H1 (cell line): ENCODE data around the gene PTHLH. TPM values are rescaled to one million over a fixed set of nuclear protein-coding genes. Genes with fewer than 3 reads are reported as not detected.

Experiments used
- CTCF ChIA-PET: fragments of 300-600 bp; sonication (Branson Sonifier 250); formaldehyde crosslinking; loops from one replicate; lab custom pipeline; 2021; ENCODE audit not compliant: partially characterized antibody; lab: Charles Lee
- POLR2A ChIA-PET: fragments of 300-600 bp; sonication (Branson Sonifier 250); formaldehyde crosslinking; loops from one replicate; lab custom pipeline; 2021; ENCODE audit warnings: inconsistent platforms; ENCODE audit not compliant: partially characterized antibody; lab: Charles Lee
- DNase-seq, 2 experiments: peaks; one replicate each; pipeline versions ENCODE4 v3.0.0 to v3.0.0-alpha.2; 2010 to 2022; ENCODE audit warnings: low spot score in 2 of 2, low read depth in 1 of 2, mixed read lengths in 1 of 2
- FAIRE-seq: peaks from 2 replicates; lab custom pipeline; 2011; peaks lifted over from hg19 to GRCh38; lab: Jason Lieb, UNC
- H2AFZ ChIP-seq: 2 replicates; pipeline ENCODE4 v1.8.1; 2012; ENCODE audit warnings: low read length, inconsistent platforms
- H2AK5ac ChIP-seq: 2 replicates; pipeline ENCODE4 v1.6.1; 2013; ENCODE audit warnings: low read depth, low read length
- H2BK120ac ChIP-seq: replicated peaks from 2 replicates; pipeline ENCODE3; 2013; ENCODE audit warnings: low read depth, low read length, inconsistent platforms
- H2BK12ac ChIP-seq: 2 replicates; pipeline ENCODE4 v1.6.1; 2013; ENCODE audit warnings: low read depth, low read length
- H2BK15ac ChIP-seq: 2 replicates; pipeline ENCODE4 v1.6.1; 2013; ENCODE audit warnings: low read length
- H2BK20ac ChIP-seq: 2 replicates; pipeline ENCODE4 v1.6.1; 2013; ENCODE audit warnings: low read length
- H2BK5ac ChIP-seq: 2 replicates; pipeline ENCODE4 v1.6.1; 2013; ENCODE audit warnings: low read depth, low read length
- H3K14ac ChIP-seq: 2 replicates; pipeline ENCODE4 v1.6.1; 2013; ENCODE audit warnings: inconsistent platforms; ENCODE audit not compliant: insufficient read length
- H3K18ac ChIP-seq: 2 replicates; pipeline ENCODE4 v1.6.1; 2013; ENCODE audit warnings: low read length; ENCODE audit errors: extremely low read depth
- H3K23ac ChIP-seq: 2 replicates; pipeline ENCODE4 v1.6.1; 2013; ENCODE audit warnings: inconsistent platforms; ENCODE audit not compliant: insufficient read length
- H3K23me2 ChIP-seq: 2 replicates; pipeline ENCODE4 v1.6.1; 2013; ENCODE audit warnings: low read depth, low read length
- H3K27ac ChIP-seq: 2 replicates; pipeline ENCODE4 v1.6.1; 2011; ENCODE audit warnings: low read depth, low read length, inconsistent platforms
- H3K27me3 ChIP-seq, 4 experiments: replicated peaks in 1 of 4; 1 replicate in 1 of 4; 2 replicates in 3 of 4; pipeline versions ENCODE4 v1.6.1 to v1.8.1; 2011 to 2013; ENCODE audit warnings: low read length in 3 of 4, mild to moderate bottlenecking in 3 of 4, inconsistent platforms in 2 of 4, mixed read lengths in 2 of 4, moderate library complexity in 1 of 4; ENCODE audit not compliant: control insufficient read depth in 3 of 4, insufficient read depth in 3 of 4; ENCODE audit errors: extremely low read depth in 1 of 4
- H3K36me3 ChIP-seq, 4 experiments: 2 replicates each; pipeline versions ENCODE4 v1.6.1 to v1.8.1; 2011 to 2013; ENCODE audit warnings: mild to moderate bottlenecking in 4 of 4, low read length in 3 of 4, moderate library complexity in 2 of 4, control low read depth in 1 of 4, inconsistent platforms in 1 of 4; ENCODE audit not compliant: insufficient read depth in 4 of 4, control insufficient read depth in 2 of 4
- H3K4ac ChIP-seq: replicated peaks from 2 replicates; pipeline ENCODE3; 2013; ENCODE audit warnings: low read length, low read depth, mixed read lengths, inconsistent platforms; ENCODE audit not compliant: insufficient read length
- H3K4me1 ChIP-seq, 4 experiments: replicated peaks in 1 of 4; 1 replicate in 1 of 4; 2 replicates in 3 of 4; pipeline versions ENCODE4 v1.6.1 to v1.8.1; 2011 to 2013; ENCODE audit warnings: low read length in 3 of 4, inconsistent platforms in 2 of 4, mixed read lengths in 1 of 4; ENCODE audit not compliant: insufficient read depth in 4 of 4, control insufficient read depth in 3 of 4
- H3K4me2 ChIP-seq, 2 experiments: 2 replicates each; pipeline versions ENCODE4 v1.6.1 to v1.8.1; 2011 to 2013; ENCODE audit warnings: low read depth in 2 of 2, low read length in 2 of 2, control low read depth in 1 of 2, inconsistent platforms in 1 of 2, mild to moderate bottlenecking in 1 of 2; ENCODE audit not compliant: insufficient read depth in 1 of 2
- H3K4me3 ChIP-seq, 4 experiments: fragments of 200-600, 300-600 bp in 1 of 4; sonication (generic), shearing (Covaris generic), sonication (Bioruptor Twin) in 1 of 4; 2 replicates each; pipeline versions ENCODE4 v1.5.1 to v1.8.1; 2011 to 2016; ENCODE audit warnings: low read length in 4 of 4, low read depth in 3 of 4, control low read depth in 2 of 4, inconsistent platforms in 2 of 4, mild to moderate bottlenecking in 2 of 4, mixed read lengths in 1 of 4, moderate library complexity in 1 of 4; ENCODE audit not compliant: insufficient read depth in 2 of 4; ENCODE audit errors: extremely low read depth in 1 of 4
- H3K56ac ChIP-seq: replicated peaks from 2 replicates; pipeline ENCODE3; 2013; ENCODE audit warnings: low read depth, mild to moderate bottlenecking, mixed read lengths, low read length, inconsistent platforms; ENCODE audit not compliant: insufficient read length
- H3K79me1 ChIP-seq: 2 replicates; pipeline ENCODE4 v1.6.1; 2013; ENCODE audit warnings: low read depth, low read length, control low read depth
- H3K79me2 ChIP-seq, 2 experiments: 2 replicates each; pipeline versions ENCODE4 v1.6.1 to v1.8.1; 2012 to 2013; ENCODE audit warnings: low read length in 2 of 2, mild to moderate bottlenecking in 2 of 2, inconsistent platforms in 1 of 2; ENCODE audit not compliant: insufficient read depth in 2 of 2, control insufficient read depth in 1 of 2
- H3K9ac ChIP-seq, 4 experiments: replicated peaks in 1 of 4; 1 replicate in 1 of 4; 2 replicates in 3 of 4; pipeline versions ENCODE4 v1.6.1 to v1.8.1; 2011 to 2013; ENCODE audit warnings: low read depth in 3 of 4, low read length in 3 of 4, control low read depth in 2 of 4, mild to moderate bottlenecking in 2 of 4, moderate library complexity in 2 of 4, inconsistent platforms in 1 of 4; ENCODE audit errors: extremely low read depth in 1 of 4
- H3K9me3 ChIP-seq, 2 experiments: 2 replicates each; pipeline versions ENCODE4 v1.6.1 to v1.8.1; 2012 to 2013; ENCODE audit warnings: mild to moderate bottlenecking in 2 of 2, moderate library complexity in 2 of 2, control low read depth in 1 of 2, inconsistent platforms in 1 of 2, low read depth in 1 of 2, low read length in 1 of 2, mixed read lengths in 1 of 2; ENCODE audit not compliant: insufficient read depth in 2 of 2
- H4K20me1 ChIP-seq, 2 experiments: replicated peaks in 1 of 2; 2 replicates each; pipeline versions ENCODE3 to v1.8.1; 2011 to 2013; ENCODE audit warnings: inconsistent platforms in 2 of 2, low read length in 2 of 2, mild to moderate bottlenecking in 1 of 2; ENCODE audit not compliant: insufficient read depth in 2 of 2, control insufficient read depth in 1 of 2
- H4K5ac ChIP-seq: 2 replicates; pipeline ENCODE4 v1.6.1; 2013; ENCODE audit warnings: low read length, low read depth, mixed read lengths, inconsistent platforms; ENCODE audit not compliant: insufficient read length
- H4K8ac ChIP-seq: 2 replicates; pipeline ENCODE4 v1.8.0; 2013; ENCODE audit warnings: mild to moderate bottlenecking, moderate library complexity, low read length, inconsistent platforms; ENCODE audit not compliant: insufficient read depth; ENCODE audit errors: extremely low read depth
- H4K91ac ChIP-seq: replicated peaks from 2 replicates; pipeline ENCODE3; 2013; ENCODE audit warnings: low read length, mixed read lengths, inconsistent platforms; ENCODE audit not compliant: insufficient read length
- ASH2L ChIP-seq: fragments of 200-600, 300-600 bp; sonication (generic); IDR thresholded peaks from one replicate; pipeline ENCODE4 v1.7.1; 2017; ENCODE audit warnings: low read length
- WGBS, 2 experiments: shearing (Covaris generic) in 1 of 2; methylation state at CpG; one replicate each; pipeline versions ENCODE4 v1.1.6 to v1.1.7; 2013 to 2015; ENCODE audit warnings: low lambda C conversion rate in 2 of 2, mixed read lengths in 2 of 2, inconsistent platforms in 1 of 2, low coverage in 1 of 2, missing lambda C conversion rate in 1 of 2; ENCODE audit not compliant: insufficient replicate concordance in 2 of 2, insufficient coverage in 1 of 2, insufficient read length in 1 of 2; ENCODE audit errors: extremely low coverage in 1 of 2, missing lambda C conversion rate in 1 of 2; 5-methylcytosine and 5-hydroxymethylcytosine counted together
- polyA plus RNA-seq, 7 experiments: library from polyadenylated mRNA; depleted of rRNA in 3 of 7; stranded (reverse) in 5 of 7; unstranded in 2 of 7; fragments of >200 nt in 5 of 7; fragments of 200-250 nt in 2 of 7; gene quantifications; 1 replicate in 5 of 7; 2 replicates in 1 of 7; 4 replicates in 1 of 7; pipeline versions ENCODE4 v1.2.1 to v1.2.3, GENCODE V29; 2011 to 2013; ENCODE audit warnings: missing spikeins in 2 of 7, mixed read lengths in 2 of 7
- total RNA-seq: library from RNA; stranded (reverse); fragmentation: NEBNext Ultra II Directional; extraction: Animal tissue kit (Norgen Biotek cat#: 25700); gene quantifications from 2 replicates; pipeline ENCODE4 v1.2.1, GENCODE V29; 2021

Gene PTHLH
- total and polyA plus RNA-seq, 2 of the 8 experiments (the other 6 are each of a cell fraction or from before 2014, with no cell fraction given): 0.32 TPM; not detected in 1

GRCh38 chr12:27953348-27953747 lies 19.2 kb downstream of the PTHLH start:
- H3K79me2 ChIP-seq: no peaks in the 10 kb centered on the region
- no peak overlapping the region; a peak in 1 of 4 replicates for H3K4me2 ChIP-seq
- H3K9ac ChIP-seq: no peak overlapping the region
- H3K4me1 ChIP-seq: peaks cover 0 to 12% (median 6%) of the 10 kb centered on the region in 4 experiments; a peak in 5 of 7 replicates
- H3K9me3 ChIP-seq: no peaks in the 10 kb centered on the region
- no peak overlapping the region for H3K4me3 ChIP-seq
- H4K5ac ChIP-seq: no peak overlapping the region
- FAIRE-seq (no peak), DNase-seq (no peak)
- no peak overlapping the region for H4K91ac ChIP-seq
- no peaks in the 10 kb centered on the region for H4K20me1 ChIP-seq
- no peak overlapping the region for H3K4ac ChIP-seq
- H2AK5ac ChIP-seq: no peak overlapping the region
- POLR2A ChIA-PET: no interaction called here
- H3K23ac ChIP-seq: no peak overlapping the region
- H3K56ac ChIP-seq: no peak overlapping the region
- H3K23me2 ChIP-seq: no peaks in the 10 kb centered on the region
- no peak overlapping the region for H2BK15ac ChIP-seq
- H3K27me3 ChIP-seq: no peaks in the 10 kb centered on the region
- no peak overlapping the region for H3K14ac ChIP-seq
- no peak overlapping the region for H3K18ac ChIP-seq
- H2BK12ac ChIP-seq: no peak overlapping the region
- H3K27ac ChIP-seq: no peak overlapping the region
- 88% methylated on average over 4 of the region's 4 CpGs; no CpG with 5 or more reads in 1 of the 2 experiments for WGBS, 2 experiments
- no peak overlapping the region for H4K8ac ChIP-seq
- CTCF ChIA-PET: interaction anchor here (1.1 to 2.6 kb wide), 6 partner anchors 10 to 1011 kb away, joined by 3 to 10 read pairs (median 6); no protein-coding TSS in a partner anchor
- no peak overlapping the region for H2BK20ac ChIP-seq
- no peaks in the 10 kb centered on the region for H3K79me1 ChIP-seq
- H2BK5ac ChIP-seq: no peak overlapping the region
- no peaks in the 10 kb centered on the region for H3K36me3 ChIP-seq
- no peak overlapping the region for H2AFZ ChIP-seq
- H2BK120ac ChIP-seq: no peak overlapping the region
- no peak for TF ChIP-seq ASH2L
